Kidney (tissue), 14 donors: Measurements from ENCODE around the gene TRAPPC6A. TPM values are rescaled to one million over a fixed set of nuclear protein-coding genes. Genes with fewer than 3 reads are reported as not detected.

ENCODE experiments used
- DNase-seq, 5 donors: peaks; one replicate each; pipeline ENCODE4 v3.0.0-alpha.2; 2013 to 2020
- FAIRE-seq: peaks from 2 replicates; lab custom pipeline; 2012; peaks lifted over from hg19 to GRCh38; lab: Jason Lieb, UNC
- H3K27ac ChIP-seq, 2 donors: one replicate each; pipeline ENCODE4 v1.7.0; 2013; ENCODE audit warnings: low read depth in 2 of 2, low read length in 2 of 2, inconsistent platforms in 1 of 2
- H3K27me3 ChIP-seq: one replicate; pipeline ENCODE4 v1.7.1; 2013; ENCODE audit warnings: low read length, inconsistent platforms; ENCODE audit not compliant: control insufficient read depth, insufficient read depth
- H3K36me3 ChIP-seq, 3 donors: one replicate each; pipeline versions ENCODE4 v1.7.0 to v1.7.1; 2013; ENCODE audit warnings: low read length in 3 of 3, control low read depth in 1 of 3, inconsistent platforms in 1 of 3; ENCODE audit not compliant: insufficient read depth in 3 of 3, control insufficient read depth in 2 of 3
- H3K4me1 ChIP-seq, 3 donors: one replicate each; pipeline versions ENCODE4 v1.7.0 to v1.7.1; 2013; ENCODE audit warnings: low read length in 3 of 3, inconsistent platforms in 1 of 3, low read depth in 1 of 3; ENCODE audit not compliant: control insufficient read depth in 2 of 3, insufficient read depth in 2 of 3
- H3K4me3 ChIP-seq, 3 donors: one replicate each; pipeline versions ENCODE4 v1.7.0 to v1.8.1; 2013; ENCODE audit warnings: low read length in 3 of 3, control low read depth in 1 of 3, inconsistent platforms in 1 of 3
- H3K9ac ChIP-seq, 3 donors: one replicate each; pipeline versions ENCODE4 v1.7.0 to v1.7.1; 2013; ENCODE audit warnings: low read length in 3 of 3, control low read depth in 1 of 3, inconsistent platforms in 1 of 3
- H3K9me3 ChIP-seq, 3 donors: one replicate each; pipeline versions ENCODE4 v1.7.0 to v1.7.1; 2013; ENCODE audit warnings: low read length in 3 of 3, control low read depth in 1 of 3, inconsistent platforms in 1 of 3; ENCODE audit not compliant: control insufficient read depth in 2 of 3, insufficient read depth in 1 of 3
- CTCF ChIP-seq: IDR thresholded peaks from 3 replicates; pipeline ENCODE4 v1.5.1; 2012; ENCODE audit warnings: mild to moderate bottlenecking, moderate library complexity, borderline replicate concordance; ENCODE audit not compliant: insufficient read depth; ENCODE audit errors: extremely low read depth
- intact Hi-C: fragments of 100-400 bp; cut with DNase I; formaldehyde crosslinking; loops from one replicate; pipeline ENCODE4 v1.11.1; 2022
- polyA plus RNA-seq: library from polyadenylated mRNA; stranded (reverse); fragments of 350-450 nt; fragmentation: Illumina TruSeq; extraction: RNeasy Lipid Tissue Mini Kit (QIAGEN cat#74804); gene quantifications from one replicate; pipeline ENCODE4 v1.2.3, GENCODE V29; 2014; ENCODE audit warnings: low read depth, low replicate concordance; ENCODE audit not compliant: insufficient read depth
- total RNA-seq: library from RNA; stranded (reverse); fragmentation: NEBNext Ultra II Directional; extraction: Animal tissue kit (Norgen Biotek cat#: 25700); gene quantifications from one replicate; pipeline ENCODE4 v1.2.1, GENCODE V29; 2021
- donor health status: control.
- donor health status: control.
- donor health status: control.
- donor health status: control.
- donor health status: control.
- donor health status: DM: yes; HTN: yes; CAD: no.
- donor health status: Normal renal cell carcinoma (clear cell type).

TRAPPC6A gene
- total and polyA plus RNA-seq, 2 donors from 2014 or later = 37.2 to 123 TPM

GRCh38 chr19:45130888-45131615 lies 47.0 kb downstream of the TRAPPC6A start:
- H3K9me3 ChIP-seq = no peaks in the 10 kb centered on the region
- H3K4me1 ChIP-seq = peaks cover 0 to 9% (median 6%) of the 10 kb centered on the region in 3 donors
- no peaks in the 10 kb centered on the region for H3K27me3 ChIP-seq
- no peak overlapping the region for H3K4me3 ChIP-seq
- no peak overlapping the region for H3K27ac ChIP-seq
- intact Hi-C loops = no loop called here
- DNase-seq = peak in 4 of 5 donors; percentile 69 to 79 (median 73)
- no peaks in the 10 kb centered on the region for H3K36me3 ChIP-seq
- TF ChIP-seq CTCF = peak; percentile 1
- H3K9ac ChIP-seq = no peak overlapping the region
- FAIRE-seq = no peak

GRCh38 chr19:45130236-45130635 lies 47.8 kb downstream of the TRAPPC6A start:
- no peak overlapping the region for H3K9ac ChIP-seq
- FAIRE-seq = no peak
- no peak for TF ChIP-seq CTCF

GRCh38 chr19:45128806-45129205 lies 49.2 kb downstream of the TRAPPC6A start:
- no peak for TF ChIP-seq CTCF
- H3K36me3 ChIP-seq = no peaks in the 10 kb centered on the region
- no peaks in the 10 kb centered on the region for H3K9me3 ChIP-seq
- no peak overlapping the region for H3K4me3 ChIP-seq
- no peak overlapping the region for H3K27ac ChIP-seq
- DNase-seq (no peak), FAIRE-seq (no peak)
- peaks cover 0 to 12% (median 9%) of the 10 kb centered on the region in 3 donors for H3K4me1 ChIP-seq
- intact Hi-C loops = no loop called here
- H3K27me3 ChIP-seq = no peaks in the 10 kb centered on the region
- H3K9ac ChIP-seq = no peak overlapping the region

More at GRCh38 chr19:45130236-45130635, 47.8 kb downstream of the TRAPPC6A start:
- H3K27me3 ChIP-seq = no peaks in the 10 kb centered on the region
- H3K4me1 ChIP-seq = peaks cover 0 to 12% (median 9%) of the 10 kb centered on the region in 3 donors
- no peak overlapping the region for H3K4me3 ChIP-seq
- H3K27ac ChIP-seq = no peak overlapping the region
- peak in 1 of 5 donors; percentile 26 for DNase-seq
- no peaks in the 10 kb centered on the region for H3K9me3 ChIP-seq
- intact Hi-C loops = no loop called here
- H3K36me3 ChIP-seq = no peaks in the 10 kb centered on the region
